Dermis blood vessel endothelial cell (primary cell): ENCODE data around the gene DHRSX. TPM values are rescaled to one million over a fixed set of nuclear protein-coding genes. Genes with fewer than 3 reads are reported as not detected.
"Not testable (repeated sequence)": the region's sequence is repeated elsewhere in the genome, so short reads cannot be mapped to it uniquely, and the experiment has no call there.

Experiments used
- DNase-seq: peaks from one replicate; pipeline ENCODE4 v3.0.0; 2010
- total RNA-seq: library from RNA; depleted of rRNA; stranded (reverse); fragments of >200 nt; gene quantifications from 2 replicates; pipeline ENCODE4 v1.2.3, GENCODE V29; 2014

Gene DHRSX
- total RNA-seq, 1 donor from 2014 or later, result 25.2 TPM

DNA sequence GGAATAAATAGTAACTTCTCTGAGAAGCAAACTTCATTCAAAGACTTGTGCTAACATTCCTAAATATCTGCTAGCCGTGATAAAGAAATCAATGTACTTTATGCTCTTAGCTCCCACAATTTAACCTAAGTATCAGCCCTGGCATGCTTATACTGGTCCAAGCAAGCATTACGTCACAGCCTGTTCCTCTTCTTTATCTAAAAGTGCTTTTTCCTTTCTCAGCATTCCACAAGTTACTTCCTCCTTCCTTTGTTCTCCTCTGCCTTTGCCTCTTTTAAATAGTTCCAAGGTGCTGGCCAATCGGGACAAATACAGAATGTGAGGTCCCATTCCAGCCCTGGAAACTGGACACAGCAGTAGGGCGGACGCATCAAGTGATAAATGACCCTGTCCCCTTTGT, 249.6 kb downstream of the DHRSX start:
- no peak for DNase-seq

DNA sequence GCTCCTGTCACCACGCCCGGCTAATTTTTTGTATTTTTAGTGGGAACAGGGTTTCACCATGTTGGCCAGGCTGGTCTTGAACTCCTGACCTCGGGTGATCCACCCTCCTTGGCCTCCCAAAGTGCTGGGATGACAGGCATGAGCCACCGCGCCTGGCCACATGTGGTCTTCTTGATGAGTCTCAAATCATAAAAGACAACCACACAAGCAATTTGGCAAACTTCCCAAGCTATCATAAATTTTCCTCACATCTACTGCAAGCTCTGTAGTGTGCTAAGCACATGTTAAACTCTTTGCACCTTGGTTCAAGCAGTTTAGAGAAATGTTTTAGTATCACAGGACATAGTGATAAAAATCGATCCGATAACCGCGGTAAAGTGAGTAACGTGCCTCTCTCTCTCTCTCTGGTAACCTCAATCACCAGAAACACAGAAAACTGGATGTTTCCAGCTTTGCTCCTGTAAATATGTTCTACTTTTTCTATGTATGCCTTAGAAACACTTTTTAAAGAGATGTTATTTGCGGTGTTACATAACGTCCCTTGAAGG, 256.8 kb downstream of the DHRSX start:
- DNase-seq, result no peak

GRCh38 chrX:2242980-2243379, 257.8 kb downstream of the DHRSX start:
- DNase-seq, result no peak

- no peak for DNase-seq
Observed at GRCh38 chrX:2242326-2242725, 258.4 kb downstream of the DHRSX start.

DNA sequence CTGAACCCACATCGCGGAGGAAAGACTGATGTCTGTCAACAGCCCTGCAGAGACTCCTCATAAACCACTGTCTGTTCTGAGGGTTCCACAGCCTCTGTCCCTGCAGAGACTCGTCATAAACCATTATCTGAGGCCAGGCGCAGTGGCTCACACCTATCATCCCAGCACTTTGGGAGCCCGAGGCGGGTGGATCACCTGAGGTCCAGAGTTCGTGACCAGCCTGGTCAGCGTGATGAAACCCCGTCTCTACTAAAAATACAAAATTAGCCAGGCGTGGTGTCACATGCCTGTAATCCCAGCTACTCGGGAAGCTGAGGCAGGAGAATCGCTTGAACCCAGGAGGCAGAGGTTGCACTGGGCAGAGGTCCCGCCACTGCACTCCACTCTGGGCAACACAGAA, 259.3 kb downstream of the DHRSX start:
- not testable (repeated sequence) for DNase-seq

GRCh38 chrX:2240761-2241160, 260.0 kb downstream of the DHRSX start:
- DNase-seq, result not testable (repeated sequence)

DNA sequence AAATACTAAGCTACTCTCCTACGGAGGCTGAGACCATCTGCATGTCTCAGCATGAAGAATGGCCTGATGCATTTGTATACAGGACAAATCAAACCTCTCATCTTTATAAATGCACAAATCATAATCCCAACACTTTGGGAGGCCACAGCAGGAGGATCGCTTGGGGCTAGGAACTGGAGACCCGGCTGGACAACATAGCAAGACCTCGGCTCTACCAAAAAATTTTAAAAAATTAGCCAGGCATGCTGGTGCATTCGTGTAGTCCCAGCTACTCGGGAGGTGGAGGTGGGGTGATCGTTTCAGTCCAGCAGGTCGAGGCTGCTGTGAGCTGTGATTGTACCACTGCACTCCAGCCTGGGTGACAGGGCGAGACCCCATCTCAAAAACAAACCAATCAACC, 262.8 kb downstream of the DHRSX start:
- no peak for DNase-seq

- no peak for DNase-seq
Observed at GRCh38 chrX:2231570-2232192, 269.1 kb downstream of the DHRSX start.

DNA sequence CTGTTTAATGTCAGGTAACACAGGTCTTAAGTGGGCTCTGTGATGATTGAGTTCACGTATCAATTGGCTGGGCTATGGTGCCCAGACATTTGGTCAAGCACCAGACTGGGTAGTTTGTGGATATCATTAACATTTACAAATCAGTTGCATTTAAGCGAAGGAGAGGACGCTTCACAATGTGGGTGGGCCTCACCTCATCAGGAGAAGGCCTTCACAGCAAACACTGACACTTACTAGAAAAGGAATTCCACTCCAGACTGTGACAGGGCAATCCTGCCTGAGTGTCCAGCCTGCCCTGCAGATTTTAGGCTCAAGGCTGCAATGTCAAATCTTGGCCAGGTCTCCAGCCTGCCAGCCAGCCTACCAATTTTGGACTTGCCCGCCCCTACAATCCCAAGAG, 270.3 kb downstream of the DHRSX start:
- no peak for DNase-seq

DNA sequence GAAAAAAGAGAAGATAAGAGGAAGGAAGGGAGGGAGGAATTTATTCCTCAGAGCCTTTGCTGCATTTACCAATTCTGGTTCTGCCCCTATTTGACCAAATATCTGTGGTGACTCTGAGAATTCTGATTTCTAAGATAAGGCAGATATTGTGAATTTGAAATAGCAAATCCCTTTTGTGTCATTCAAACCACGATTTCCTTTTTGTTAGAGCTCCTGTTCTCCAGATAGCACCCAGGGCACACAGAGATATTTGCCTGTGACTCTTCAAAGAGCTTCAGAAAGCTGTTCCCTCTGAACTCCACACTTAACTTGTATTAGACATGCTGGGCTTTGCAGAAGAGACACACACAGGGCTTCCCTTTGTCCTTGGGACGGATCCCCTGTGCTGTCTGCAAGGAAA, 272.2 kb downstream of the DHRSX start:
- DNase-seq, result no peak

DNA sequence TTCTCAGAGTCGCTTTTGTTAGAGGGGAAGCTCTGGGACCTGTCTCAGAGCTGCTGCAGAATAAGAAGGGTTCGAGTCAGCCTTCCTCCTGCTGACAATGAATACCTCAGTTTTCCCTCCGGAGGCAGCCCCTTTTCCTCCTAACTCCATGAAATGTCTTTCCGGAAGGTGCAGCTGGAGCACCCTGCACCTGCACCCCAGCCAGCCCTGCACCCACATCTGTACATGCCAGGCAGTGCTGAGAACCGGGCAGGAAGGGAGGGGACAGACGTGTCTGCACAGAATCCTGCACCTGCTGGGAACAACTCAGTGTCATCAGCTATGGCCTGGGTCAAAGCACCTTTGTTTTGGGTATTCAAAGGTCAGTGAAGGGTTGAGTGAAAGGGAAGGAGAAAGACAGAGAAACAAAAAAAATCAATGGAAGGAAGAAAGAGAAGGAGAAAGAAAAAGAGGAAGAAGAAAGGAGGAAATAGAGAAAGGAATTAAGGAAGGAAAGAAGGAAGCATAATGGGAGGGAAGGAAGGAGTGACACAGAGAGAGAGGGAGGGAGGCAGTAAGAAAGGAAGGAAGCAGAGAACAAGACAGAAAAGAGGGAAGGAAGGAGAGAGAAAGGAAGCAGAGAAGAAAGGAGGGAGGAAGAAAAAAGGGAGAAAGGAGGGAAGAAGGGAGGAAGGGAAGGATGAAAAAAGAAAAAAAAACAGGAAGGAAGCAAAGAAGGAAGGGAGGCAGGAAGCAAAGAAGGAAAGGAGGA, 273.7 kb downstream of the DHRSX start:
- no peak for DNase-seq

DNA sequence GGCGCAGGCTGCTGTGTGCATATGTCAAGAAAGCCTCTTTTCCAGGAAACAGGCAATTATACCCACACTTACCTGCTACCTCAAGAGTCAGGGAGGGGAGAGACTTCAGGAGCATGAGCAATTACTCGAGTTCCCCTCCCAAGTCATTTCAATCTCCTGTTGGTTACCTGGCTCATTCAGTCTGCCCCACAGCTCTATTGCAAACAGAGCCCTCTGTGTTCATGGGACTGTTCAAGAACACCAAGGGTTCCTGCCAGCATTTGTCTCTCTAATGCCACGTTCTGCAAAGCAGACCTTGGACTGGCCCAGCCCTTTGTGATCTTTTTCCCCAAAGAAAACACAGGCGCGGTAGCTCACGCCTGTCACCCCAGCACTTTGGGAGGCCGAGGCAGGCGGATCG, 274.6 kb downstream of the DHRSX start:
- no peak for DNase-seq

- DNase-seq, result no peak
Observed at GRCh38 chrX:2224597-2225235, 276.1 kb downstream of the DHRSX start.

GRCh38 chrX:2224161-2224560, 276.6 kb downstream of the DHRSX start:
- no peak for DNase-seq

DNA sequence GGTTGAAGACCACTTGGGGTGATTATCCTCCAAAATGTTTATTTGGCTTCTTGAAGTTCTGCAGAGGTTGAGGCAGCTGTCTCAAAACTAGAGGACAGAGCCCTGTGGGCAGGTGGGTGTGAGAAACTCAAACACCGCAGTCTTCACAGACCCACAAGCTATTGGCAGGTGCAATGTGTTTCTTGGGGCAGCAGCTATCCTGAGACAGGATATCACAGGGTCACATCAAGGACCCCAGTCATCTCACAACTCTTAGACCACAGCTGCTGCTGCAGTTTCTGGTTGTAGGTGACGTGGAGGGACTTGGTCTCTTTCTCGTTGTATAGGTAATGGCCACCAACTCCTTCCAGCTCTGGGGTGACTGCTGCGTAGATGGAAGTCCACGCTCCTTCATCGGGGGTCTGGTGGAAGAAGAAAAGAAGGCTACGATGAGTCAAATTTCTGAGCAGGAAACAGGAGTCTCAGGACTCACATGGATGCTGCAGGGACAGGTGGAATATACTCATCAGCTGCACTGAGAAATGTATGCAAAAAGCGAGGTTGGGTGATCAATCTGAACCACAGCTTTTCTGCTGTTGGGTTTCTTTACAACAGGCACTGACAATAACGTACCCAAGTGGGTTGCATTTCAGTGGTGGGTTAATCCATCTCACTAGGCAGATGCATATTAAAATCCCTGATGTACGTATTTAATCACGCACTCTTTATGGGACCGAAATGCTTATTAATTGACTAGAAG, 279.8 kb downstream of the DHRSX start:
- DNase-seq, result no peak

DNA sequence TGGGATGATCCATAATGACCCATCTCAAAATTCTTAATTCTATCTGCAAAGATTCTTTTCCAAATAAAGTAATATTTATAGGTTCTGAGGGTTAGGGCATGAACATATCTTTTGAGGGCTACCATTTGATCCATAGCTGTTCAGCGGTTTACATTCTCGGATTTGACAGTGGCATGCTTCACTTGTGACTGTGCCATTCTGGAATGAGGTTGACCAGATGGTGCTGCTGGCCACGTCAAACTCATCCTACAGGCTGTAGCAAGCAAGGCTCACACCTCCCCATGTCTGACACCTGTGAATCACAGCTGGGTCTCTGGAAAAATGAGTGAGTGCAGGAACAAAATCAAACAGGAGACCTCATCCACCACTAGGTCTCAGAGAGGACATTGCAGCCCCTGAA, 280.5 kb downstream of the DHRSX start:
- DNase-seq, result no peak

GRCh38 chrX:2214138-2214823, 286.5 kb downstream of the DHRSX start:
- DNase-seq, result not testable (repeated sequence)

- DNase-seq, result not testable (repeated sequence)
Observed at GRCh38 chrX:2211667-2212066, 289.1 kb downstream of the DHRSX start.

- no peak for DNase-seq
Observed at GRCh38 chrX:2193273-2193592, 307.5 kb downstream of the DHRSX start.

DNA sequence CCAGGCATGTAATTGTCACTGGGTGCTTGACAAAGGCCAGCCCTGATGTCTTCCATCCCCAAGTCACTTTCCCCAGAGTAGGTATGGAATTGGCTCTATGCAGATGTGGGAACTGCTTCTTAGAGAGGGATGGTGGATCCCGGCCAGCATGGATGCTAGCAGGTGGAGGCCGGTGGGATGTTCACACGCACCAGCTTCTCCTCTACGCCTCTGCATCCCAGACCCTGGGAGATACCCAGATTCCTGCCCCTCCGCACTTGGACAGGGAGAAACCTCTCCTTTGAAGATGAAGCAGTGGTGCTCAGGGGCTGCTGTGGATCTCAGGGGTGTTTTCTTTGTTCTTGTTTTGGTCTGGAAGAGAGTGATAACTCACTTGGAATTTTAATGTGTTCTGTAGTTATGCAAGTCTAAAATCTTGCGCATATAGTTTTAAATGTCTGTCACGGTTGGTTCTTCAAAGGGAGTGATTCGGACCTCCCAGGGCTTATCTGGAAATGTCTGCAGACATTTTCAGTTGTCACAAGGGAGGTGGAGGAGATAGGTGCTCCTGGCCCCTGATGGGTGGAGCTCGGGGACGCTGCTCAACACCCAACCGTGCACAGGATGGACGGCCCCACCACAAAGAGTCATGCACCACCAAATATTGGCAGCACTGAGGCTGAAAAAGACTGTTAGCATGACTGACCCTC, 308.0 kb downstream of the DHRSX start:
- no peak for DNase-seq

DNA sequence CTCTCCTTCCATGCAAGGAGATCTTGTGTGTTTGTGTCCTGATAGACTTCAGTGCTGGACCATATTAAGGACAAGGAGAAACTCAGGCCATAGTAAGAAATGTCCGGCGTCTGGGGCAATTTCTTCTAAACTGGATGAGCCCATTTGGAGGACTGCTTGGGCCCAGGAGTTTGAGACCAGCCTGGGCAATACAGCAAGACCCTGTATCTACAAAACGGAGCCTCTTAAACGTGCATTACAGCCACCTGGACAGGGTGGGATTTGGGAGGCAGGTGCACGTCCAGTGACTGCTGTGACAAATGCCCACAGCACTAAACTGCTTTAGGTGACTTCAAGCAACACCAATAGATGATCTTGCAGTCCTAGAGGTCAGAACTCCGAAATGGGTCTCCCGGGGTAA, 311.9 kb downstream of the DHRSX start:
- no peak for DNase-seq

DNA sequence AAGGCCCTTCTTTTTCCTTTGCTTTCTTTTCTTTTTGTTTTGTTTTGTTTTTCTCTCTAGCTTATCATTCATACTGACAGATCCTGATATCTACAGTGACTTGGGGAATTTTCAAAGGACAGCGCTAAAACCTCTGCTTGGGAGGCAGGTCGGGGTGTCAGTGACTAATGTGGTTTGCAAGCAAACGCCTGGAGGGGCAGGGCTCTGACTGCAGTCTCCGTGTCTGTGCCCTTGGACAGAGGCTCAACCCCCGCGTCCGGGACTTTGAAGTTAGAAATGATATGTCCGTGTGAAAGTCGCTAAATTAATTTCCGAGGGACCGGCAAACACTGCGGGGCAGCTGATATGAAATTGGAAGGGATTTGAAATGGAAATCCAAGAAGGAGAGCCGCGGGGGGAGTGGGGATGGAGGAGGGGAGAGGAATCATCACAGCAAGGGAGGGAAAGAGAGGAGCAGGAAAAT, 312.4 kb downstream of the DHRSX start:
- no peak for DNase-seq
